NCI-H128 (cell line): Measurements from ENCODE around the gene NLRC5.

Experiments
- DNase-seq: peaks from one replicate; lab custom pipeline; 2025; ENCODE audit not compliant: unreplicated experiment; lab: John Stamatoyannopoulos, UW

NLRC5 gene

GRCh38 chr16:56988948-56989945 is at the start of gene NLRC5:
Gene NLRC5, plus strand, starts transcription at chr16:56989557. Its CDS starts 31,156 bp downstream, at chr16:57020713.
- DNase-seq = peak; percentile 37

GRCh38 chr16:56939801-56940200 is 49.6 kb upstream of the NLRC5 start:
- DNase-seq = peak; percentile 39

- no peak for DNase-seq
Measured at GRCh38 chr16:56941092-56941491, 48.3 kb upstream of the NLRC5 start.

- DNase-seq = no peak
Measured at GRCh38 chr16:56941856-56942331, 47.5 kb upstream of the NLRC5 start.

- DNase-seq = no peak
Measured at GRCh38 chr16:56943761-56944375, 45.5 kb upstream of the NLRC5 start.

GRCh38 chr16:56944954-56945839 is 44.2 kb upstream of the NLRC5 start:
- no peak for DNase-seq

- no peak for DNase-seq
Measured at GRCh38 chr16:56945847-56946527, 43.4 kb upstream of the NLRC5 start.

- no peak for DNase-seq
Measured at GRCh38 chr16:56946767-56947603, 42.4 kb upstream of the NLRC5 start.

GRCh38 chr16:56947604-56947995 is 41.8 kb upstream of the NLRC5 start:
- no peak for DNase-seq

GRCh38 chr16:56948234-56948633 is 41.1 kb upstream of the NLRC5 start:
- no peak for DNase-seq

GRCh38 chr16:56950051-56950450 is 39.3 kb upstream of the NLRC5 start:
- DNase-seq = no peak

- DNase-seq = no peak
Measured at GRCh38 chr16:56950455-56950854, 38.9 kb upstream of the NLRC5 start.

GRCh38 chr16:56950881-56951771 is 38.2 kb upstream of the NLRC5 start:
- no peak for DNase-seq

- DNase-seq = no peak
Measured at GRCh38 chr16:56953006-56953405, 36.4 kb upstream of the NLRC5 start.

GRCh38 chr16:56956076-56956475 is 33.3 kb upstream of the NLRC5 start:
- no peak for DNase-seq

- DNase-seq = no peak
Measured at GRCh38 chr16:56956756-56957155, 32.6 kb upstream of the NLRC5 start.

GRCh38 chr16:56960681-56961281 is 28.6 kb upstream of the NLRC5 start:
- no peak for DNase-seq

- no peak for DNase-seq
Measured at GRCh38 chr16:56961386-56961785, 28.0 kb upstream of the NLRC5 start.
